ACC112 (cell line): ENCODE measurements around the gene MRPS27.
A peak's percentile ranks its signal among the peaks of the same experiment; 100 is the strongest.
"Not testable (repeated sequence)": the region's sequence is repeated elsewhere in the genome, so short reads cannot be mapped to it uniquely, and the experiment has no call there.

ENCODE experiments used
- H2AFZ ChIP-seq: fragments of 200-600 bp; sonication (generic); one replicate; pipeline ENCODE4 v1.6.0; 2017; ENCODE audit warnings: antibody characterized with exemption, low read length; ENCODE audit not compliant: unreplicated experiment
- H3K27ac ChIP-seq: fragments of 200-600 bp; sonication (generic); 2 replicates; pipeline ENCODE4 v1.5.1; 2014; ENCODE audit warnings: low read depth, mild to moderate bottlenecking, antibody characterized with exemption, low read length, moderate library complexity
- H3K27me3 ChIP-seq: fragments of 200-600 bp; sonication (generic); 2 replicates; pipeline ENCODE4 v1.6.1; 2014; ENCODE audit warnings: mild to moderate bottlenecking, antibody characterized with exemption, low read length, moderate library complexity, mixed read lengths; ENCODE audit not compliant: insufficient read depth
- H3K36me3 ChIP-seq: fragments of 200-600 bp; sonication (generic); 2 replicates; pipeline ENCODE4 v1.6.1; 2016; ENCODE audit warnings: mild to moderate bottlenecking, antibody characterized with exemption, low read length, moderate library complexity, mixed read lengths; ENCODE audit not compliant: insufficient read depth
- H3K4me1 ChIP-seq: fragments of 200-600 bp; sonication (generic); one replicate; pipeline ENCODE4 v1.6.1; 2016; ENCODE audit warnings: low read length, mixed read lengths; ENCODE audit not compliant: insufficient read depth, unreplicated experiment, control insufficient read depth
- H3K4me3 ChIP-seq: fragments of 200-600 bp; sonication (generic); 2 replicates; pipeline ENCODE4 v1.5.1; 2014; ENCODE audit warnings: mild to moderate bottlenecking, low read depth, low read length
- H3K79me2 ChIP-seq: fragments of 200-600 bp; sonication (generic); one replicate; pipeline ENCODE4 v1.6.0; 2016; ENCODE audit warnings: low read length; ENCODE audit not compliant: control insufficient read depth, unreplicated experiment, insufficient read depth

MRPS27 gene

GRCh38 chr5:72326306-72326649, 6.2 kb upstream of the MRPS27 start:
- Histone ChIP-seq H2AFZ (peak overlapping the region; percentile 37), H3K4me1 (peaks cover 31% of the 10 kb centered on the region)

DNA sequence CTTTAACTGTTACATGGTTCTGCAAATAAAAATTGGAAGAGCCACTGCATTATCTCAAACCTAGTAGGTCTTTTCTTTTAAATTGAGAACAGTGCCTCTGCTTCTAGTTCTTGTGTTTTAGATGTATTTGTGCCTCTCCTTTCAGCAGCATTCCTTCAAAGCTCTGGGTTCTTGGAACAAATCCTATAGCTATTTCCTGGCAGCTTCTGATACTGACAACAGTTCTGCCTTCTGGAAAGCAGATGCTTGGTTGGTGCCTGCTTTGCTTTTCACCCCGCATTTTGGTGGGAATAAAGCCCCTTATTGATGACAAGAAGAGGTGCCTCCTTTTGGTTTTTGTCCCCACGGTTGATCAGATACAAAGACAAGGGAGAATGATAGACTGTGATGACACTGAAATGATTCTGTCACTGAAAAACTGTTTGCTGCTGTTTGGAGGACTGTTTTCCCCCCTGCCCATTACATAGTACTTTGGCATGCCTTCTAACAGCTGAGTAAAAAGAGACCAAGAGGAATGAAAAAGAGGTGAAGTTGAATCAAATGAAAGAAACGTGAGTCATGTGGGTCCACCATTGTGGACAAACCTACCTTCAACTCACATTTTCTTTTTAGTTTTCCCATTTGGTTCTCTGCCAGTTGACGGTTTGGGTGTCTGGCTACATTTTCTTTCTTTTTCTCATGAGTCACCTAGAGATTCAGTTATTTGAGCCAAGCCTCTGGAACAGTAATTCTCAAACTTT, 5.7 kb upstream of the MRPS27 start:
- peak overlapping the region; percentile 8; the same call in 1 of the 2 replicates for H3K4me3 ChIP-seq
- H2AFZ ChIP-seq = peak overlapping the region; percentile 37
- H3K4me1 ChIP-seq = peaks cover 35% of the 10 kb centered on the region
- peak overlapping the region; percentile 54 for H3K27ac ChIP-seq
- H3K27me3 ChIP-seq = no peaks in the 10 kb centered on the region
- peaks cover 33% of the 10 kb centered on the region for H3K36me3 ChIP-seq
- peaks cover 28% of the 10 kb centered on the region for H3K79me2 ChIP-seq

More at GRCh38 chr5:72326306-72326649, 6.2 kb upstream of the MRPS27 start:
- peaks cover 38% of the 10 kb centered on the region for H3K36me3 ChIP-seq
- H3K4me3 ChIP-seq = peak overlapping the region; percentile 8; the same call in 1 of the 2 replicates
- peak overlapping the region; percentile 54 for H3K27ac ChIP-seq
- no peaks in the 10 kb centered on the region for H3K27me3 ChIP-seq
- peaks cover 23% of the 10 kb centered on the region for H3K79me2 ChIP-seq

- Histone ChIP-seq H3K27ac (no peak overlapping the region; the same call in 1 of the 2 replicates), H3K36me3 (peaks cover 26% of the 10 kb centered on the region), H3K79me2 (peaks cover 35% of the 10 kb centered on the region), H3K4me1 (peaks cover 35% of the 10 kb centered on the region), H3K27me3 (no peaks in the 10 kb centered on the region), H3K4me3 (no peak overlapping the region), H2AFZ (no peak overlapping the region)
These were observed 4.3 kb upstream of the MRPS27 start for GRCh38 chr5:72324189-72324825.

GRCh38 chr5:72319435-72319975, 535 bp downstream of the MRPS27 start:
- Histone ChIP-seq H3K4me1 (peaks cover 21% of the 10 kb centered on the region), H3K79me2 (peaks cover 67% of the 10 kb centered on the region), H3K27ac (peak overlapping the region; percentile 18; the same call in 1 of the 2 replicates), H3K4me3 (peak overlapping the region; percentile 87), H2AFZ (peak overlapping the region; percentile 71)
- H3K27me3 ChIP-seq, H3K36me3 ChIP-seq: not testable (repeated sequence)

DNA sequence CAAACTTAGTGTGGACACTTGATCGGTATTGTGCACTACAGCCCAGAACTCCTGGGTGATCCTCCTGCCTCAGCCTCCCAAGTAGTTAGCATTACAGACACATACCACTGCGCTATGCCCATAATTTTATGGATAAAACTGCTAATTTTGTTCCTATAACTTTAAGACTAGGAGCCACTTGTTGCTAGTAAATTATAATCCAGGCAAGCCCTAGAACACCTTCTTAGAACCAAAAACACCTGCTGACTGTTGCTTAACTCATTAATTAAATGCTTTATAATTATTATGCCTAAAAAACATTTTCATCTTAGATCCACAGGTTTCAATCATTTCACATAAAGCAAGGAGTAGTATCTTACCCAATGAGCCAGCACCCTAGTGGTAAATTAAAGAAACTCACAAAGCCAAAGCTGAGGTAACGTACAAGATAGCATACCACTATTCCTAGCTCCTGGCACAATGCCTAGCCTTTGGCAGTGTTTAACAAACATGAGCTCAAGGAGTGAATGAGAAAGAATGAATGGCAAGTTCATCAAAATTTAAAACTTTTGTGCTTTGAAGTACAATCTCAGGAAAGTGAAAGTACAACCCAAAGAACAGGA, 5.4 kb downstream of the MRPS27 start:
- Histone ChIP-seq H3K27ac (no peak overlapping the region), H3K79me2 (peaks cover 59% of the 10 kb centered on the region), H3K36me3 (0 out of 2 replicates have a peak, but pooled peaks cover 3% of the 10 kb centered on the region), H3K4me3 (no peak overlapping the region), H3K4me1 (peaks cover 5% of the 10 kb centered on the region), H3K27me3 (no peaks in the 10 kb centered on the region), H2AFZ (no peak overlapping the region)

DNA sequence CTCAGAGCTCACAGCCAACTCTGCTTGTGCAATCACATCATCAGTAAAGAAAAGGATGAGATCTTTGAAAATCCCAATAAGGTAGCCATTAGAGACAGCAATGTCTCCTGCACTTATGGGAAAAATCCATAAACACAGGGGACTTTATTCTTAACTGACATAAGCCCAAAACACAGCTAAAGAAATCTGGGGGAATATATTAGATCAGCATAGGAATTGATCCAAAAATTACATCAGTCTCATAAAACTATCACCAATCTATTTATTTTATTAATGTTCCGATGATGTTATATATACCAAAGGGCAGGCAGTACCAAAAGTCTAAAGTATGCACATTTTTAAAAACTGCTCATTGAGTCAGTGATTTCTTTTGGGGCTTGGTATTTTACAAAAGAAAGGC, 6.9 kb downstream of the MRPS27 start:
- Histone ChIP-seq H3K4me3 (no peak overlapping the region), H3K27me3 (no peaks in the 10 kb centered on the region), H2AFZ (no peak overlapping the region), H3K27ac (no peak overlapping the region), H3K79me2 (peaks cover 44% of the 10 kb centered on the region), H3K36me3 (0 out of 2 replicates have a peak, but pooled peaks cover 3% of the 10 kb centered on the region), H3K4me1 (no peaks in the 10 kb centered on the region)

DNA sequence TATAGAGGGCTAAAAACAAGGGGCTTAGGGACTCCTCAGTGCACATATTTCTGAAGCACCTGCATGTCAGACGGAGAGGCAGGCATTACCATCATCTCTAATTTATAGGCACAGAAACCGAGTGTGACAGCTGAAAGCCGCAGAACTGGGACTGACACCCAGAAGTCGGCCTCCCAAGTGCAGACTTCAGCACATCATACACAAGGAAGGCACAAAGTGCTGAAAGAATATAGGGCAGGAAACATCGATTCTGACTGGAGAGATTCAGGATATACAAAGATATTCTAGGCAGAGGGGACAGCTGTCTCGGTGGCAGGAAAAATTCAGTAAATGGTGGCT, 11.2 kb downstream of the MRPS27 start:
- H3K27ac ChIP-seq = peak overlapping the region; percentile 36
- H2AFZ ChIP-seq = peak overlapping the region; percentile 49

GRCh38 chr5:72307968-72308852, 11.8 kb downstream of the MRPS27 start:
- Histone ChIP-seq H3K4me1 (peaks cover 7% of the 10 kb centered on the region), H3K27me3 (no peaks in the 10 kb centered on the region), H3K79me2 (peaks cover 41% of the 10 kb centered on the region), H3K36me3 (no peaks in the 10 kb centered on the region), H3K4me3 (peak overlapping the region; percentile 81), H3K27ac (peak overlapping the region; percentile 85), H2AFZ (peak overlapping the region; percentile 49)

More for the DNA sequence above, 11.2 kb downstream of the MRPS27 start:
- peaks cover 42% of the 10 kb centered on the region for H3K79me2 ChIP-seq
- H3K4me1 ChIP-seq = peaks cover 7% of the 10 kb centered on the region
- no peaks in the 10 kb centered on the region for H3K27me3 ChIP-seq
- H3K4me3 ChIP-seq = peak overlapping the region; percentile 32
- no peaks in the 10 kb centered on the region for H3K36me3 ChIP-seq

DNA sequence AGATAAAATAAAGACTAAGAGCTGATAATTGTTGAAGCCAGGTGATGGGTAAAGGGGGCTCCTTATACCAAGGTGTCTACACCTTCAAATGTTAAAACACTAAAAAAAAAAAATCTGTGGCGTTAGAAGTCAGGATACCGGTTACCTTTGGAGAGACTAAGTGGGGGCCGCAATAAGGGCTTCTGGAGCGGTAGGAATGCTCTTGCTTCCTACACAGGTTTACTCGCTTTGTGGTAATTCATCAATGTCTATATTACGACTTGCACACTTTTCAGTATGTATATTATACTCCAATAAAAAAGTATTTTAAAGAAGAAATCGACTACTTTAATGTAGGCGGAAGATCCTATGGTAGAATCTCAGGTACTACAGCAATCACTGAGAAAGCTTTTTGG, 12.5 kb downstream of the MRPS27 start:
- peaks cover 2% of the 10 kb centered on the region; the same call in 1 of the 2 replicates for H3K36me3 ChIP-seq
- peak overlapping the region; percentile 85 for H3K27ac ChIP-seq
- peak overlapping the region; percentile 43 for H2AFZ ChIP-seq
- no peaks in the 10 kb centered on the region for H3K27me3 ChIP-seq
- H3K4me1 ChIP-seq = peaks cover 7% of the 10 kb centered on the region
- H3K79me2 ChIP-seq = peaks cover 43% of the 10 kb centered on the region
- H3K4me3 ChIP-seq = peak overlapping the region; percentile 81
